Colonic mucosa (tissue), 4 donors: ENCODE results near the gene IFRD2. TPM values are rescaled to one million over a fixed set of nuclear protein-coding genes. Genes with fewer than 3 reads are reported as not detected.
"Not testable (repeated sequence)": the region's sequence is repeated elsewhere in the genome, so short reads cannot be mapped to it uniquely, and the experiment has no call there.

ENCODE experiments used
- DNase-seq: peaks from one replicate; pipeline ENCODE4 v3.0.0-alpha.2; 2020
- H3K27ac ChIP-seq: fragments of 200-600 bp; one replicate; pipeline ENCODE4 v1.8.0; 2021
- H3K27me3 ChIP-seq: fragments of 200-600 bp; one replicate; pipeline ENCODE4 v1.8.0; 2021
- H3K36me3 ChIP-seq: fragments of 200-600 bp; one replicate; pipeline ENCODE4 v1.8.0; 2021
- H3K4me1 ChIP-seq: fragments of 200-600 bp; one replicate; pipeline ENCODE4 v1.8.0; 2021; ENCODE audit warnings: mild to moderate bottlenecking
- H3K4me3 ChIP-seq: fragments of 200-600 bp; one replicate; pipeline ENCODE4 v1.8.0; 2021
- H3K9ac ChIP-seq, 2 donors: one replicate each; pipeline ENCODE4 v1.7.0; 2013; ENCODE audit warnings: control low read depth in 2 of 2, low read depth in 2 of 2, low read length in 2 of 2
- H3K9me3 ChIP-seq: fragments of 200-600 bp; one replicate; pipeline ENCODE4 v1.8.0; 2021
- CTCF ChIP-seq: fragments of 200-600 bp; IDR thresholded peaks from one replicate; pipeline ENCODE4 v1.8.0; 2022; ENCODE audit warnings: antibody characterized with exemption, mild to moderate bottlenecking
- intact Hi-C: fragments of 100-400 bp; cut with DNase I; formaldehyde crosslinking; loops from one replicate; pipeline ENCODE4 v1.14.1; 2022
- total RNA-seq, 2 donors: library from RNA; stranded (reverse); fragmentation: NEBNext Ultra II Directional in 1 of 2; extraction: Animal tissue kit (Norgen Biotek cat#: 25700) in 1 of 2; gene quantifications; one replicate each; pipeline ENCODE4 v1.2.1, GENCODE V29; 2021
- donor health status: healthy.
- donor health status: DM: no; HTN: no; CAD: no.
- donor health status: DM: no; HTN: no; CAD: no.

Gene IFRD2
- total RNA-seq, 2 donors from 2014 or later, result 52.8 to 129 TPM

GRCh38 chr3:50249457-50249856 is 42.8 kb downstream of the IFRD2 start:
- DNase-seq, result no peak
- intact Hi-C loops, result no loop called here
- Histone ChIP-seq H3K27ac (no peak overlapping the region), H3K27me3 (no peaks in the 10 kb centered on the region), H3K4me3 (no peak overlapping the region), H3K9ac (no peak overlapping the region), H3K4me1 (peaks cover 14% of the 10 kb centered on the region), H3K36me3 (no peaks in the 10 kb centered on the region), H3K9me3 (no peaks in the 10 kb centered on the region)
- TF ChIP-seq CTCF, result no peak

DNA sequence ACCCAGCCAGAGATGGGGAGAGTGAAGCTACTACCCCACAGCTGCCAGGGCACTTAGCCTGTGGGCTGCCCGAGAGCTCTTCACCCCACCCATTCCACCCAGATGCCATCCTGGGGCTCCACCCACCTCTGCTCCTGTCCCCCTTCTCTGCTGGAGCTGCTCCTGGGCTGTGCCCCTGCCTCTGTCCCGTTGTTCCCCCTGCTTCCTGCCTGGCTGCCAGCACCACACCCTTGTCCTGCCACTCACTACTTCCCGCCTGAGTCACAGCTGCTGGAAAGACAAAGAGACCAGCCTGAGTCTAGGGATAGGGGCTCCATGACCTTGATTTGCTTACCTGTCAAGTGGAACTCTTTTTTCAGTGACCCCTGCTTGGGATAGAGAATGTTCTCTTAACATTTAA is 43.8 kb downstream of the IFRD2 start:
- TF ChIP-seq CTCF, result no peak
- Histone ChIP-seq H3K4me3 (no peak overlapping the region), H3K9ac (peak overlapping the region; percentile 41 to 48), H3K27ac (peak overlapping the region; percentile 10), H3K27me3 (no peaks in the 10 kb centered on the region), H3K36me3 (no peaks in the 10 kb centered on the region), H3K9me3 (no peaks in the 10 kb centered on the region), H3K4me1 (peaks cover 14% of the 10 kb centered on the region)
- peak; percentile 69 for DNase-seq
- intact Hi-C loops, result no loop called here

- peak; percentile 53 for DNase-seq
- H3K9ac ChIP-seq, result peak overlapping the region; percentile 48 to 74
- no peaks in the 10 kb centered on the region for H3K27me3 ChIP-seq
- no peaks in the 10 kb centered on the region for H3K9me3 ChIP-seq
- H3K4me3 ChIP-seq, result peak overlapping the region; percentile 43
- intact Hi-C loops, result loop anchor here (1.0 kb wide), 1 partner anchor 20 kb away; no protein-coding TSS in a partner anchor
- H3K27ac ChIP-seq, result peak overlapping the region; percentile 69
- peak; percentile 50 for TF ChIP-seq CTCF
- peaks cover 14% of the 10 kb centered on the region for H3K4me1 ChIP-seq
- no peaks in the 10 kb centered on the region for H3K36me3 ChIP-seq
Observed at GRCh38 chr3:50246517-50246954, 45.7 kb downstream of the IFRD2 start.

DNA sequence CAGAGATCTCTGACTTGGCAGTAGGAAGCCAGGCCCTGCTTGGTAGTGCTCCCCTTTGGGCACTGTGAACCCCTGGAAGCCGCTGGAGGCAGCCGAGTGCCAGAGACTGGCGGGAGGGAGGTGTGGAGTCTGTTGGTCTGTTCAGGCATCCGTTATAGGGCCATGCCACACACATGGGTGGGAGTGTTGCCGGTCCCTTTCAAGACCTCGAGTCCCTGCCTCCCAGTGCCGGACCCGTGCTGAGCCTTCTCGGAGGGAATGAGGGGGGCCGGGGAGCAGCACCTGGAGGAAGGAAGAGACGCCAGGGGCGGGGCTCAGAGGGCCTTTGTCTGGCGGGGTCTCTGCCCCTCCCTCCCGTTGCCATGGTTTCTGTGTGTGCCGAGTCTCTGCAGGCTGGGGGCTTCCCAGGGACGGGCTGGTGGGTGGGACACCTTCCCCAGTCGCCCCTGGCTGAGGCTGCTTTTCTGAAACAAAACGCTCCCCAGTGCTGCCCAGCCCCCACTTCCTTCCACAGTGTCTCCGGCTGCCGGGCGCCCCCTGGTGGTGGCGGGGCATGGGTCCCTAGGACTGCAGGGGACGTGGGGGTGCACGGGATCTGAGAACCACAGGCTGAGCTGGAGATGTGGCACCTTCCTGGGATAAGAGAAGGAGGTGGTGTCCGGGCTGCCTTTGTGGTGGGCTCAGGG is 46.3 kb downstream of the IFRD2 start:
- Histone ChIP-seq H3K36me3 (no peaks in the 10 kb centered on the region), H3K4me1 (peaks cover 14% of the 10 kb centered on the region), H3K9ac (peak overlapping the region; percentile 48 to 74), H3K27ac (peak overlapping the region; percentile 69), H3K4me3 (peak overlapping the region; percentile 43), H3K27me3 (no peaks in the 10 kb centered on the region), H3K9me3 (no peaks in the 10 kb centered on the region)
- DNase-seq, result peak; percentile 96
- intact Hi-C loops, result loop anchor here (1.0 kb wide), 1 partner anchor 20 kb away; no protein-coding TSS in a partner anchor
- peak; percentile 98 for TF ChIP-seq CTCF

- intact Hi-C loops, result no loop called here
- Histone ChIP-seq H3K27ac (peak overlapping the region; percentile 69), H3K4me3 (peak overlapping the region; percentile 43), H3K36me3 (no peaks in the 10 kb centered on the region), H3K4me1 (peaks cover 15% of the 10 kb centered on the region), H3K27me3 (no peaks in the 10 kb centered on the region), H3K9me3 (no peaks in the 10 kb centered on the region), H3K9ac (peak overlapping the region; percentile 48 to 74)
- DNase-seq, result no peak
- TF ChIP-seq CTCF, result no peak
Observed at GRCh38 chr3:50245251-50245745, 46.9 kb downstream of the IFRD2 start.

- H3K27me3 ChIP-seq, H3K9me3 ChIP-seq, H3K27ac ChIP-seq, DNase-seq, H3K36me3 ChIP-seq, intact Hi-C loops, H3K4me3 ChIP-seq: not testable (repeated sequence)
- Histone ChIP-seq H3K4me1 (peaks cover 20% of the 10 kb centered on the region), H3K9ac (peak overlapping the region in 1 of 2 donors; percentile 54)
Observed at GRCh38 chr3:50244813-50245212, 47.4 kb downstream of the IFRD2 start.
